ENCODE measurements around the gene NGEF.

DNA sequence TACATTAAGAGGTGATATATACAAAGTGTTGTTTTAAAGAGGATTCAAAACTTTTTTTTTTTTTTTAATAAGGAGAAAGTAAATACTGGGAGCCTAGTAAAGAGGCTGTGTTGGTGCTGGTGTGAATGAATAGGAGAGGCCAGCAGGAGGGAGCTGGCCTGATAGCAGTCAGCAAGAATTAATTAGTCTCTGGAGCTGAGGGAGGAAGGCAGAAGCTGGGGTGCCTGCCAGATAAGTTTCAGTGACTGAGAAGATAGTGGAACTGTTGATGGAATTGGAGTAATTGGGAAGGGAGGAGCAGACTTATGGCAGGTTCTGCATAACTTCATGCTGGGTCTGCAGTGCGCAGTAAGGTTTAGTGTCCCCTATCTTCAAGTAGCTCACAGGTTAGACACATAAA is 179.2 kb downstream of the NGEF start:
- TF ChIP-seq, protein P1, sequence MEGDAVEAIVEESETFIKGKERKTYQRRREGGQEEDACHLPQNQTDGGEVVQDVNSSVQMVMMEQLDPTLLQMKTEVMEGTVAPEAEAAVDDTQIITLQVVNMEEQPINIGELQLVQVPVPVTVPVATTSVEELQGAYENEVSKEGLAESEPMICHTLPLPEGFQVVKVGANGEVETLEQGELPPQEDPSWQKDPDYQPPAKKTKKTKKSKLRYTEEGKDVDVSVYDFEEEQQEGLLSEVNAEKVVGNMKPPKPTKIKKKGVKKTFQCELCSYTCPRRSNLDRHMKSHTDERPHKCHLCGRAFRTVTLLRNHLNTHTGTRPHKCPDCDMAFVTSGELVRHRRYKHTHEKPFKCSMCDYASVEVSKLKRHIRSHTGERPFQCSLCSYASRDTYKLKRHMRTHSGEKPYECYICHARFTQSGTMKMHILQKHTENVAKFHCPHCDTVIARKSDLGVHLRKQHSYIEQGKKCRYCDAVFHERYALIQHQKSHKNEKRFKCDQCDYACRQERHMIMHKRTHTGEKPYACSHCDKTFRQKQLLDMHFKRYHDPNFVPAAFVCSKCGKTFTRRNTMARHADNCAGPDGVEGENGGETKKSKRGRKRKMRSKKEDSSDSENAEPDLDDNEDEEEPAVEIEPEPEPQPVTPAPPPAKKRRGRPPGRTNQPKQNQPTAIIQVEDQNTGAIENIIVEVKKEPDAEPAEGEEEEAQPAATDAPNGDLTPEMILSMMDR (IDR thresholded peaks at IDR 0.05): no peak
- no peak for TF ChIP-seq POLR2A (IDR thresholded peaks at IDR 0.05)
